Liver (tissue), 9 donors: ENCODE measurements around the gene STT3B. TPM values are rescaled to one million over a fixed set of nuclear protein-coding genes. Genes with fewer than 3 reads are reported as not detected.
A peak's percentile ranks its signal among the peaks of the same experiment; 100 is the strongest.

Experiments
- DNase-seq: peaks from one replicate; pipeline ENCODE4 v3.0.0-alpha.2; 2017; ENCODE audit warnings: low spot score
- H3K27ac ChIP-seq, 2 donors: one replicate each; pipeline ENCODE4 v1.7.0; 2013; ENCODE audit warnings: inconsistent platforms in 2 of 2, low read length in 2 of 2, control low read depth in 1 of 2, low read depth in 1 of 2, mild to moderate bottlenecking in 1 of 2
- H3K27me3 ChIP-seq, 4 donors: one replicate each; pipeline versions ENCODE4 v1.6.1 to v1.7.0; 2013; ENCODE audit warnings: low read length in 3 of 4, inconsistent platforms in 1 of 4, mild to moderate bottlenecking in 1 of 4, moderate library complexity in 1 of 4; ENCODE audit not compliant: control insufficient read depth in 4 of 4, insufficient read depth in 4 of 4
- H3K36me3 ChIP-seq, 4 donors: one replicate each; pipeline versions ENCODE4 v1.6.1 to v1.7.0; 2013; ENCODE audit warnings: low read length in 3 of 4, mild to moderate bottlenecking in 3 of 4, low read depth in 1 of 4, moderate library complexity in 1 of 4; ENCODE audit not compliant: control insufficient read depth in 4 of 4, insufficient read depth in 3 of 4
- H3K4me1 ChIP-seq, 4 donors: one replicate each; pipeline versions ENCODE4 v1.6.1 to v1.7.0; 2013; ENCODE audit warnings: low read length in 3 of 4, mild to moderate bottlenecking in 3 of 4, moderate library complexity in 1 of 4; ENCODE audit not compliant: control insufficient read depth in 4 of 4, insufficient read depth in 4 of 4
- H3K4me3 ChIP-seq, 3 donors: one replicate each; pipeline versions ENCODE4 v1.6.1 to v1.7.0; 2013; ENCODE audit warnings: low read length in 3 of 3, control low read depth in 1 of 3, low read depth in 1 of 3, mild to moderate bottlenecking in 1 of 3
- H3K9ac ChIP-seq, 2 donors: one replicate each; pipeline ENCODE4 v1.7.0; 2013; ENCODE audit warnings: low read length in 2 of 2, mild to moderate bottlenecking in 2 of 2, moderate library complexity in 2 of 2, control low read depth in 1 of 2, low read depth in 1 of 2
- H3K9me3 ChIP-seq, 4 donors: one replicate each; pipeline versions ENCODE4 v1.6.1 to v1.7.0; 2013; ENCODE audit warnings: low read length in 3 of 4; ENCODE audit not compliant: control insufficient read depth in 4 of 4
- EGR1 ChIP-seq, 2 donors: IDR thresholded peaks; 2 replicates each; pipeline ENCODE4 v1.6.1; 2016 to 2018; ENCODE audit warnings: antibody characterized with exemption in 2 of 2, low read depth in 2 of 2
- FOXA1 ChIP-seq: IDR thresholded peaks from 2 replicates; pipeline ENCODE4 v1.6.1; 2016; ENCODE audit warnings: antibody characterized with exemption
- FOXA2 ChIP-seq: IDR thresholded peaks from 2 replicates; pipeline ENCODE4 v1.6.1; 2016; ENCODE audit warnings: antibody characterized with exemption
- HNF4A ChIP-seq, 2 donors: conservative IDR thresholded peaks; 2 replicates each; pipeline ENCODE4 v1.6.1; 2016; ENCODE audit warnings: antibody characterized with exemption in 2 of 2, mild to moderate bottlenecking in 2 of 2
- HNF4G ChIP-seq: IDR thresholded peaks from 2 replicates; pipeline ENCODE4 v1.6.1; 2016; ENCODE audit warnings: antibody characterized with exemption
- JUND ChIP-seq, 2 donors: IDR thresholded peaks; 2 replicates each; pipeline ENCODE4 v1.6.1; 2016; ENCODE audit warnings: antibody characterized with exemption in 2 of 2
- NR2F2 ChIP-seq: IDR thresholded peaks from 2 replicates; pipeline ENCODE4 v1.6.1; 2016; ENCODE audit warnings: antibody characterized with exemption
- RAD21 ChIP-seq, 2 donors: IDR thresholded peaks; 2 replicates each; pipeline ENCODE4 v1.6.1; 2016; ENCODE audit warnings: antibody characterized with exemption in 2 of 2, mild to moderate bottlenecking in 2 of 2
- RXRA ChIP-seq, 2 donors: IDR thresholded peaks; 2 replicates each; pipeline ENCODE4 v1.6.1; 2017 to 2018; ENCODE audit warnings: antibody characterized with exemption in 2 of 2, mild to moderate bottlenecking in 1 of 2
- SP1 ChIP-seq: IDR thresholded peaks from 2 replicates; pipeline ENCODE4 v1.6.1; 2018; ENCODE audit warnings: antibody characterized with exemption, mild to moderate bottlenecking
- TAF1 ChIP-seq: conservative IDR thresholded peaks from 2 replicates; pipeline ENCODE4 v1.6.1; 2016; ENCODE audit warnings: antibody characterized with exemption, mild to moderate bottlenecking
- WGBS: extraction: QIAGEN DNeasy Blood & Tissue Kit; methylation state at CpG from one replicate; pipeline ENCODE4 v1.1.7; 2013; 5-methylcytosine and 5-hydroxymethylcytosine counted together
- polyA plus RNA-seq, 2 donors: library from polyadenylated mRNA; stranded (reverse) in 1 of 2; unstranded in 1 of 2; fragments of 200-250 nt in 1 of 2; fragments of >200 nt in 1 of 2; fragmentation: Nextera tagmentation in 1 of 2; extraction: Ambion mirVana in 1 of 2; gene quantifications; one replicate each; pipeline versions ENCODE4 v1.2.1 to v1.2.3, GENCODE V29; 2013 to 2015
- total RNA-seq, 2 donors: library from RNA; depleted of rRNA; stranded (reverse); fragments of >200 nt; gene quantifications; one replicate each; pipeline ENCODE4 v1.2.3, GENCODE V29; 2014
- TF ChIP-seq, protein P1 (sequence below): IDR thresholded peaks from 2 replicates; pipeline ENCODE4 v1.6.1; 2016; ENCODE audit warnings: antibody characterized with exemption
- TF ChIP-seq, protein P2 (sequence below): IDR thresholded peaks from 2 replicates; pipeline ENCODE4 v1.6.1; 2016; ENCODE audit warnings: antibody characterized with exemption, mild to moderate bottlenecking
- TF ChIP-seq, protein P3 (sequence below): IDR thresholded peaks from 2 replicates; pipeline ENCODE4 v1.6.1; 2016; ENCODE audit warnings: antibody characterized with exemption
- donor health status: healthy.
- donor health status: healthy.
- donor health status: healthy.
- donor health status: healthy.
- donor health status: healthy.

Gene STT3B
- total and polyA plus RNA-seq, 4 donors = 23.9 to 128 (median 85.5) TPM

DNA sequence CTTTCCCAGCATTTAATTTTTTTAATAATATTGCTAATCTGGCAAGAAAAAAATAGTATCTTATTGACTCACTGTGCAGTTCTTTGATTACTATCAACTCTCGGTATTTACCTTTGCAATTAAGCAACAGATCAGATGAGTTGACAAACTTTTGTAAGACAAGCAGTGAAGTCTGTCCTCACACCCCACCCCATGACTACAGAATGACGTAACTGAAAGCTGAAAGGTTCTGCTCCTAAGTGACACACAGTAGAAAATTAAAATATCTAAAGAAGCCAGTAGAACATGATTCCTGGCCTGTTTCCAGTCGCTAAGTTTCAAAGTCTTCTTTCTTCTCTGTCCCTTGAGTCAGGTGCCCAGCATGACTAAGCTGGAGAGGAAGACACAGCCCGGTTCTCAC lies 135.5 kb downstream of the STT3B start:
- TF ChIP-seq RXRA (IDR thresholded peaks at IDR 0.05) = peak in 1 of 2 donors; percentile 48
- TF ChIP-seq HNF4A (conservative IDR thresholded peaks at IDR 0.05) = peak in 1 of 2 donors; percentile 11
- TF ChIP-seq, protein P1, sequence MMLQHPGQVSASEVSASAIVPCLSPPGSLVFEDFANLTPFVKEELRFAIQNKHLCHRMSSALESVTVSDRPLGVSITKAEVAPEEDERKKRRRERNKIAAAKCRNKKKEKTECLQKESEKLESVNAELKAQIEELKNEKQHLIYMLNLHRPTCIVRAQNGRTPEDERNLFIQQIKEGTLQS = no peak
- Histone ChIP-seq H3K36me3 (no peaks in the 10 kb centered on the region), H3K9me3 (no peaks in the 10 kb centered on the region), H3K27me3 (no peaks in the 10 kb centered on the region), H3K4me3 (no peak overlapping the region), H3K27ac (no peak overlapping the region), H3K4me1 (peaks cover 0 to 10% (median 0%) of the 10 kb centered on the region in 4 donors), H3K9ac (no peak overlapping the region)
- WGBS = 64% methylated on average over 4 of the region's 4 CpGs
- DNase-seq = no peak

DNA sequence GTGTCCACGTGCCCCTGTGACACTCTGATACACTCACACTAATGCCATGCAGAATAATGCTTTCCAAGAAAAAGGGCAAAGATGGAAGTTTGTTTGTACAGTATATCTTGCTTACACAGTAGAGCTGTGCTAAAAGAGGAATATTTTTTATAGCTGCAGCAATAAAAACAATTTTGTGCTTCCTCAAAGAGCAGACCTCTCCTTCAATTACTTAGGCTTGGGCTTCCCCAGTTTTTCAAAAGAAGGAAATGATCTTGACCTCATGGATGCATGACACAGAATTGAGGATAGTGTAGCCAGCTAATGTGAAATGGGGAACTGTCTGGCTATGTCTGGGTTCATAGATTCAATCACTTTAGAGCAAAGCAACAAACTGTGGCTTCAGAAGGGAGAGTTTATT lies 137.4 kb downstream of the STT3B start:
- Histone ChIP-seq H3K9ac (no peak overlapping the region), H3K4me1 (peaks cover 0 to 10% (median 0%) of the 10 kb centered on the region in 4 donors), H3K4me3 (no peak overlapping the region), H3K27ac (no peak overlapping the region), H3K9me3 (no peaks in the 10 kb centered on the region), H3K36me3 (no peaks in the 10 kb centered on the region), H3K27me3 (no peaks in the 10 kb centered on the region)
- no peak for DNase-seq
- TF ChIP-seq HNF4G = no peak
- TF ChIP-seq, protein P2, sequence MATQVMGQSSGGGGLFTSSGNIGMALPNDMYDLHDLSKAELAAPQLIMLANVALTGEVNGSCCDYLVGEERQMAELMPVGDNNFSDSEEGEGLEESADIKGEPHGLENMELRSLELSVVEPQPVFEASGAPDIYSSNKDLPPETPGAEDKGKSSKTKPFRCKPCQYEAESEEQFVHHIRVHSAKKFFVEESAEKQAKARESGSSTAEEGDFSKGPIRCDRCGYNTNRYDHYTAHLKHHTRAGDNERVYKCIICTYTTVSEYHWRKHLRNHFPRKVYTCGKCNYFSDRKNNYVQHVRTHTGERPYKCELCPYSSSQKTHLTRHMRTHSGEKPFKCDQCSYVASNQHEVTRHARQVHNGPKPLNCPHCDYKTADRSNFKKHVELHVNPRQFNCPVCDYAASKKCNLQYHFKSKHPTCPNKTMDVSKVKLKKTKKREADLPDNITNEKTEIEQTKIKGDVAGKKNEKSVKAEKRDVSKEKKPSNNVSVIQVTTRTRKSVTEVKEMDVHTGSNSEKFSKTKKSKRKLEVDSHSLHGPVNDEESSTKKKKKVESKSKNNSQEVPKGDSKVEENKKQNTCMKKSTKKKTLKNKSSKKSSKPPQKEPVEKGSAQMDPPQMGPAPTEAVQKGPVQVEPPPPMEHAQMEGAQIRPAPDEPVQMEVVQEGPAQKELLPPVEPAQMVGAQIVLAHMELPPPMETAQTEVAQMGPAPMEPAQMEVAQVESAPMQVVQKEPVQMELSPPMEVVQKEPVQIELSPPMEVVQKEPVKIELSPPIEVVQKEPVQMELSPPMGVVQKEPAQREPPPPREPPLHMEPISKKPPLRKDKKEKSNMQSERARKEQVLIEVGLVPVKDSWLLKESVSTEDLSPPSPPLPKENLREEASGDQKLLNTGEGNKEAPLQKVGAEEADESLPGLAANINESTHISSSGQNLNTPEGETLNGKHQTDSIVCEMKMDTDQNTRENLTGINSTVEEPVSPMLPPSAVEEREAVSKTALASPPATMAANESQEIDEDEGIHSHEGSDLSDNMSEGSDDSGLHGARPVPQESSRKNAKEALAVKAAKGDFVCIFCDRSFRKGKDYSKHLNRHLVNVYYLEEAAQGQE = no peak
- no peak for TF ChIP-seq SP1
- no peak for TF ChIP-seq FOXA1
- TF ChIP-seq, protein P1 = no peak
- TF ChIP-seq TAF1 = no peak
- TF ChIP-seq RAD21 (IDR thresholded peaks at IDR 0.05) = no peak
- WGBS = 60% methylated on average over 1 of the region's 1 CpG

DNA sequence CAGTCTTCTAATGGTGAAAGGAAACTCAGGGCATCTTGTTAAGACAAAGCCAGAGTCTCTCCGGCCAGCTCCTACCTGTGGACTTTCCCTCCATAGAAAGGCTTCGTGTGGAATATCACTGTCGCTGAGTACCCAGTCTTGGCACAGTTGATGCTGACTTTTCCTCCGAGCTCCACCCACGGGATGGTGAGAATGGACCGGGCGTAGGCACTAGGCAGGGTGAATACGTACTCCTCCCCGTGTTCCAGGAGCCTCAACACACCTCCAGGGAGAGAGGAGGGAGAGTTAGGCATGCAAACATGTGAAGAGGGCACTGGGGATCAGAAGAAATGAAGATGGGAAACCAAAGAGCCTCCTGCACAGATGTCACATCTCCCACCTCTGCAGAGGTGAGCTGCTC lies 138.0 kb downstream of the STT3B start:
- H3K27ac ChIP-seq = no peak overlapping the region
- 80% methylated on average over 9 of the region's 9 CpGs for WGBS

More for the DNA sequence above, 138.0 kb downstream of the STT3B start:
- TF ChIP-seq RAD21 (IDR thresholded peaks at IDR 0.05) = no peak
- TF ChIP-seq NR2F2 = no peak
- no peak for TF ChIP-seq JUND (IDR thresholded peaks at IDR 0.05)
- TF ChIP-seq TAF1 = no peak
- TF ChIP-seq FOXA2 = no peak
- no peak for TF ChIP-seq RXRA (IDR thresholded peaks at IDR 0.05)
- TF ChIP-seq HNF4G = no peak
- TF ChIP-seq SP1 = no peak
- no peak for TF ChIP-seq EGR1 (IDR thresholded peaks at IDR 0.05; ENCODE audit: low read depth in 2 of 2)
- TF ChIP-seq, protein P3, sequence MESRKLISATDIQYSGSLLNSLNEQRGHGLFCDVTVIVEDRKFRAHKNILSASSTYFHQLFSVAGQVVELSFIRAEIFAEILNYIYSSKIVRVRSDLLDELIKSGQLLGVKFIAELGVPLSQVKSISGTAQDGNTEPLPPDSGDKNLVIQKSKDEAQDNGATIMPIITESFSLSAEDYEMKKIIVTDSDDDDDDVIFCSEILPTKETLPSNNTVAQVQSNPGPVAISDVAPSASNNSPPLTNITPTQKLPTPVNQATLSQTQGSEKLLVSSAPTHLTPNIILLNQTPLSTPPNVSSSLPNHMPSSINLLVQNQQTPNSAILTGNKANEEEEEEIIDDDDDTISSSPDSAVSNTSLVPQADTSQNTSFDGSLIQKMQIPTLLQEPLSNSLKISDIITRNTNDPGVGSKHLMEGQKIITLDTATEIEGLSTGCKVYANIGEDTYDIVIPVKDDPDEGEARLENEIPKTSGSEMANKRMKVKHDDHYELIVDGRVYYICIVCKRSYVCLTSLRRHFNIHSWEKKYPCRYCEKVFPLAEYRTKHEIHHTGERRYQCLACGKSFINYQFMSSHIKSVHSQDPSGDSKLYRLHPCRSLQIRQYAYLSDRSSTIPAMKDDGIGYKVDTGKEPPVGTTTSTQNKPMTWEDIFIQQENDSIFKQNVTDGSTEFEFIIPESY = no peak
- TF ChIP-seq, protein P2 = no peak
- TF ChIP-seq, protein P1 = no peak
- H3K36me3 ChIP-seq = no peaks in the 10 kb centered on the region
- DNase-seq = no peak
- peaks cover 0 to 10% (median 0%) of the 10 kb centered on the region in 4 donors for H3K4me1 ChIP-seq
- no peaks in the 10 kb centered on the region for H3K27me3 ChIP-seq
- no peak overlapping the region for H3K9ac ChIP-seq
- no peak overlapping the region for H3K4me3 ChIP-seq
- no peaks in the 10 kb centered on the region for H3K9me3 ChIP-seq
